HEK293 (cell line): ENCODE data around the gene SEMA3F.

Experiments used
- CTCF ChIP-seq: fragments of 450-650 bp; formaldehyde crosslinking; IDR thresholded peaks from 2 replicates; pipeline ENCODE4 v1.5.1; 2016; ENCODE audit warnings: missing biosample characterization, missing genetic modification characterization
- ZNF544 ChIP-seq: fragments of 450-650 bp; formaldehyde crosslinking; IDR thresholded peaks from 2 replicates; pipeline ENCODE4 v1.5.0; 2017; ENCODE audit warnings: missing biosample characterization, missing genetic modification characterization
- ZNF580 ChIP-seq: fragments of 450-650 bp; formaldehyde crosslinking; IDR thresholded peaks from 2 replicates; pipeline ENCODE4 v1.5.1; 2016; ENCODE audit warnings: missing biosample characterization, missing genetic modification characterization
- ZNF600 ChIP-seq: fragments of 450-650 bp; formaldehyde crosslinking; IDR thresholded peaks from 2 replicates; pipeline ENCODE4 v1.5.1; 2016; ENCODE audit warnings: missing biosample characterization, missing genetic modification characterization
- ZSCAN4 ChIP-seq: fragments of 450-650 bp; formaldehyde crosslinking; IDR thresholded peaks from 2 replicates; pipeline ENCODE4 v1.5.1; 2017; ENCODE audit warnings: missing biosample characterization, missing genetic modification characterization

- TF ChIP-seq ZSCAN4 (tag by site-specific recombination) = no peak
- TF ChIP-seq CTCF = no peak
- TF ChIP-seq ZNF600 (tag by site-specific recombination) = no peak
- no peak for TF ChIP-seq ZNF544 (tag by site-specific recombination)
- no peak for TF ChIP-seq ZNF580
Observed at GRCh38 chr3:50122661-50123391, 32.3 kb upstream of the SEMA3F start.
